GM12878 (cell line): ENCODE results near the gene MAPK8IP3.

Experiments used
- HDAC6 ChIP-seq: fragments of 200-600 bp; sonication (generic); IDR thresholded peaks from one replicate; pipeline ENCODE4 v1.8.0; 2017; ENCODE audit warnings: antibody characterized with exemption; ENCODE audit not compliant: unreplicated experiment
- TCF7 ChIP-seq: IDR thresholded peaks from 2 replicates; pipeline ENCODE4 v1.6.1; 2014; ENCODE audit warnings: antibody characterized with exemption, borderline replicate concordance
- ZNF384 ChIP-seq: IDR thresholded peaks from 2 replicates; pipeline ENCODE4 v1.6.1; 2012; ENCODE audit warnings: low read depth, mild to moderate bottlenecking, low read length, improper control_type of control experiment, borderline replicate concordance
- TF ChIP-seq, protein P1 (sequence below), 3 experiments: IDR thresholded peaks in 2 of 3; conservative IDR thresholded peaks in 1 of 3; 2 replicates each; pipeline ENCODE4 v1.5.1; 2011; ENCODE audit warnings: low read depth in 3 of 3, low read length in 3 of 3, mild to moderate bottlenecking in 3 of 3, control low read depth in 2 of 3, moderate library complexity in 2 of 3, inconsistent platforms in 1 of 3, mixed read lengths in 1 of 3; ENCODE audit not compliant: control insufficient read depth in 2 of 3, insufficient read depth in 1 of 3; ENCODE audit errors: extremely low read depth in 1 of 3

DNA sequence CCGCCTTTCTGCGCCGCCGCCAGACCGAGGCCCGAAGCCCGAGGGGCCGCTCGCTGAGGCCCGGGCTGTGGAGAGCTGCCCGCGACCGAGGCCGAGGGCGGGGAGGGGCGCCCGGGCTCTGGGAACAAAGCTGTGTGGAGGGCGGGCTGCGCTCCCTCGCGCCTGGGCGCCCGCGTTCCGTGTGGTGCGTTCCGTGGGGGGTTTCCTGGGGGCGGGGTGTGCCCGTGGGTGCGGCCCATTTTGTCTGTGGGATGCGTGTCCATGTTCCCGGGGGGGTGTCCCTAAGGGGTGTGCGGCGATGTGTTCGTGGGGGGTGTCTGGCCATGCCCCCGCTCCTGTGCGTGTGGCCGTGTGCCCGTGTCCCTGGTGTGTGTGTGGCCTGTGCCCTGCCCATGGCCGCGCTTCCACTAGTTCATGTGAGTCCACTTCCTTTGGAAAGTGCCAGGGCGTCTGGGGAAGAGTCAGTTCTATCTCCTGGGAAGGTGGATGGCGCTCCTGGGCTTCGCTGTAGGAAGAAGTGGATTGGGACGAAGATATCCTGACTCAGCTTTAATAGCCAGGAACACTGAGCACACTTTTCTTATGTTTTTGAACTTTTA is 27.4 kb upstream of the MAPK8IP3 start:
- TF ChIP-seq HDAC6 (no peak), ZNF384 (no peak), TCF7 (no peak)
- TF ChIP-seq, protein P1, sequence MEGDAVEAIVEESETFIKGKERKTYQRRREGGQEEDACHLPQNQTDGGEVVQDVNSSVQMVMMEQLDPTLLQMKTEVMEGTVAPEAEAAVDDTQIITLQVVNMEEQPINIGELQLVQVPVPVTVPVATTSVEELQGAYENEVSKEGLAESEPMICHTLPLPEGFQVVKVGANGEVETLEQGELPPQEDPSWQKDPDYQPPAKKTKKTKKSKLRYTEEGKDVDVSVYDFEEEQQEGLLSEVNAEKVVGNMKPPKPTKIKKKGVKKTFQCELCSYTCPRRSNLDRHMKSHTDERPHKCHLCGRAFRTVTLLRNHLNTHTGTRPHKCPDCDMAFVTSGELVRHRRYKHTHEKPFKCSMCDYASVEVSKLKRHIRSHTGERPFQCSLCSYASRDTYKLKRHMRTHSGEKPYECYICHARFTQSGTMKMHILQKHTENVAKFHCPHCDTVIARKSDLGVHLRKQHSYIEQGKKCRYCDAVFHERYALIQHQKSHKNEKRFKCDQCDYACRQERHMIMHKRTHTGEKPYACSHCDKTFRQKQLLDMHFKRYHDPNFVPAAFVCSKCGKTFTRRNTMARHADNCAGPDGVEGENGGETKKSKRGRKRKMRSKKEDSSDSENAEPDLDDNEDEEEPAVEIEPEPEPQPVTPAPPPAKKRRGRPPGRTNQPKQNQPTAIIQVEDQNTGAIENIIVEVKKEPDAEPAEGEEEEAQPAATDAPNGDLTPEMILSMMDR (IDR thresholded peaks at IDR 0.05 in 2 of 3, conservative IDR thresholded peaks at IDR 0.05 in 1 of 3; ENCODE audit: control insufficient read depth in 2 of 3, extremely low read depth in 1 of 3, insufficient read depth in 1 of 3, low read depth in 3 of 3, low read length in 3 of 3), result no peak
